ENCODE data around the gene METTL15. TPM values are rescaled to one million over a fixed set of nuclear protein-coding genes. Genes with fewer than 3 reads are reported as not detected.

Gene METTL15
- total RNA-seq, 4 donors from 2014 or later, result 5.3 to 12.2 (median 11.8) TPM

GRCh38 chr11:28152743-28153142 lies 44.6 kb downstream of the METTL15 start:
- TF ChIP-seq CTCF (IDR thresholded peaks at IDR 0.05) (no peak), POLR2A (IDR thresholded peaks at IDR 0.05) (no peak)
- no peak for DNase-seq
- 95 to 96% methylated on average over 2 of the region's 2 CpGs for WGBS, 2 donors
- Histone ChIP-seq H3K9me3 (no peaks in the 10 kb centered on the region), H3K27ac (no peak overlapping the region), H3K36me3 (peaks cover 0 to 12% (median 0%) of the 10 kb centered on the region in 3 donors), H3K4me1 (no peaks in the 10 kb centered on the region), H3K4me3 (no peak overlapping the region), H3K27me3 (no peaks in the 10 kb centered on the region)
- intact Hi-C loops (cut with DNase I), result no loop called here

GRCh38 chr11:28153586-28153985 lies 45.4 kb downstream of the METTL15 start:
- WGBS, 2 donors, result 84 to 88% methylated on average over 2 of the region's 2 CpGs
- no peaks in the 10 kb centered on the region for H3K27me3 ChIP-seq

GRCh38 chr11:28168718-28169117 lies 60.5 kb downstream of the METTL15 start:
- no peaks in the 10 kb centered on the region for H3K9me3 ChIP-seq
- intact Hi-C loops (cut with DNase I), result no loop called here
- H3K36me3 ChIP-seq, result peaks cover 0 to 6% (median 0%) of the 10 kb centered on the region in 3 donors
- H3K27me3 ChIP-seq, result no peaks in the 10 kb centered on the region
- no peak overlapping the region for H3K27ac ChIP-seq
- H3K4me1 ChIP-seq, result no peaks in the 10 kb centered on the region
- TF ChIP-seq POLR2A (IDR thresholded peaks at IDR 0.05) (no peak), CTCF (IDR thresholded peaks at IDR 0.05) (no peak)
- no peak for DNase-seq
- no peak overlapping the region for H3K4me3 ChIP-seq
- 91 to 94% methylated on average over 2 of the region's 2 CpGs for WGBS, 2 donors

More at GRCh38 chr11:28153586-28153985, 45.4 kb downstream of the METTL15 start:
- TF ChIP-seq POLR2A (IDR thresholded peaks at IDR 0.05), result no peak
- TF ChIP-seq CTCF (IDR thresholded peaks at IDR 0.05), result no peak
- no peak overlapping the region for H3K4me3 ChIP-seq
- H3K27ac ChIP-seq, result no peak overlapping the region
- peaks cover 0 to 20% (median 0%) of the 10 kb centered on the region in 3 donors for H3K36me3 ChIP-seq
- H3K9me3 ChIP-seq, result no peaks in the 10 kb centered on the region
- no peak for DNase-seq
- H3K4me1 ChIP-seq, result no peaks in the 10 kb centered on the region
- intact Hi-C loops (cut with DNase I), result no loop called here

GRCh38 chr11:28169816-28170215 lies 61.6 kb downstream of the METTL15 start:
- intact Hi-C loops (cut with DNase I), result no loop called here
- Histone ChIP-seq H3K27me3 (no peaks in the 10 kb centered on the region), H3K4me1 (no peaks in the 10 kb centered on the region), H3K4me3 (no peak overlapping the region), H3K36me3 (peaks cover 0 to 6% (median 0%) of the 10 kb centered on the region in 3 donors), H3K27ac (no peak overlapping the region), H3K9me3 (peaks cover 0 to 7% (median 0%) of the 10 kb centered on the region in 3 donors)
- no peak for DNase-seq
- TF ChIP-seq CTCF (IDR thresholded peaks at IDR 0.05) (no peak), POLR2A (IDR thresholded peaks at IDR 0.05) (no peak)
- WGBS, 2 donors, result 100% methylated on average over 1 of the region's 1 CpG

GRCh38 chr11:28170759-28171158 lies 62.6 kb downstream of the METTL15 start:
- intact Hi-C loops (cut with DNase I), result no loop called here

More at GRCh38 chr11:28170759-28171158, 62.6 kb downstream of the METTL15 start:
- 89 to 95% methylated on average over 4 of the region's 4 CpGs for WGBS, 2 donors
- Histone ChIP-seq H3K4me3 (no peak overlapping the region), H3K4me1 (no peaks in the 10 kb centered on the region), H3K27ac (no peak overlapping the region), H3K27me3 (no peaks in the 10 kb centered on the region), H3K9me3 (peaks cover 0 to 7% (median 0%) of the 10 kb centered on the region in 3 donors), H3K36me3 (peaks cover 0 to 6% (median 0%) of the 10 kb centered on the region in 3 donors)
- TF ChIP-seq POLR2A (IDR thresholded peaks at IDR 0.05) (no peak), CTCF (IDR thresholded peaks at IDR 0.05) (no peak)
- no peak for DNase-seq
